Measurements from ENCODE around the gene MUC6. TPM values are rescaled to one million over a fixed set of nuclear protein-coding genes. Genes with fewer than 3 reads are reported as not detected.

Gene MUC6
- total RNA-seq, 4 donors from 2014 or later = 0.43 to 3.5 TPM; not detected in 2

DNA sequence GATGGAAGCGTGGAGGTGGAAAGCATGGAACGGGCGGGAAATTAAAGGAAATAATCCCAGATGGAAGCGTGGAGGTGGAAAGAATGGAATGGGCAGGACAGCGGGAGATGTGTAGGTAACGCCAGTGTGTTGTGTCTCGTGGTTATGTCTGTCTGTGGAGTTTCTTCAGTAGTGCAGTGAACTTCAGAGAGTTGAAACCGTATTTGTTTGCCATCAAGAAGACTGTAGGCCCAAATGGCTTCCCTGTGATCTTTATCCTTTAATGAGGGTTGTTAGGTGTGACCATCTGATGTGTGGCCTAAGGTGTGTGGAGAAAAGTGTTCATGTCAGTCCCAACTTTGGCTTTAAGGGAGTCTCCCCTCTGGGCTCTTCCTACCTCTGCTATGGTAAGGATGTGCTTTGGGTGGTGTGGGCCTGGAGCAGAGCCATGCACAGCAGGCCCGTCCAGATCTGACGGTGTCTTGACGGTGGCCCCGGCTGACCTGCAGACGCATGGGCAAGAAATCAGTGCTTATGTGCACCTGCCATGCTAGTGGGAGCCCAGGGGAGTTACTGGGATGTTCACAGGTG, 71.2 kb downstream of the MUC6 start:
- no peak overlapping the region for H3K27ac ChIP-seq
- H3K4me1 ChIP-seq = no peaks in the 10 kb centered on the region
- no peaks in the 10 kb centered on the region for H3K36me3 ChIP-seq
- intact Hi-C loops (cut with DNase I; ENCODE audit: low total_unique reads) = no loop called here
- no peaks in the 10 kb centered on the region for H3K27me3 ChIP-seq
- TF ChIP-seq, protein P1, sequence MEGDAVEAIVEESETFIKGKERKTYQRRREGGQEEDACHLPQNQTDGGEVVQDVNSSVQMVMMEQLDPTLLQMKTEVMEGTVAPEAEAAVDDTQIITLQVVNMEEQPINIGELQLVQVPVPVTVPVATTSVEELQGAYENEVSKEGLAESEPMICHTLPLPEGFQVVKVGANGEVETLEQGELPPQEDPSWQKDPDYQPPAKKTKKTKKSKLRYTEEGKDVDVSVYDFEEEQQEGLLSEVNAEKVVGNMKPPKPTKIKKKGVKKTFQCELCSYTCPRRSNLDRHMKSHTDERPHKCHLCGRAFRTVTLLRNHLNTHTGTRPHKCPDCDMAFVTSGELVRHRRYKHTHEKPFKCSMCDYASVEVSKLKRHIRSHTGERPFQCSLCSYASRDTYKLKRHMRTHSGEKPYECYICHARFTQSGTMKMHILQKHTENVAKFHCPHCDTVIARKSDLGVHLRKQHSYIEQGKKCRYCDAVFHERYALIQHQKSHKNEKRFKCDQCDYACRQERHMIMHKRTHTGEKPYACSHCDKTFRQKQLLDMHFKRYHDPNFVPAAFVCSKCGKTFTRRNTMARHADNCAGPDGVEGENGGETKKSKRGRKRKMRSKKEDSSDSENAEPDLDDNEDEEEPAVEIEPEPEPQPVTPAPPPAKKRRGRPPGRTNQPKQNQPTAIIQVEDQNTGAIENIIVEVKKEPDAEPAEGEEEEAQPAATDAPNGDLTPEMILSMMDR (IDR thresholded peaks at IDR 0.05) = no peak
- H3K4me3 ChIP-seq = no peak overlapping the region
- no peaks in the 10 kb centered on the region for H3K9me3 ChIP-seq
- no peak for DNase-seq

DNA sequence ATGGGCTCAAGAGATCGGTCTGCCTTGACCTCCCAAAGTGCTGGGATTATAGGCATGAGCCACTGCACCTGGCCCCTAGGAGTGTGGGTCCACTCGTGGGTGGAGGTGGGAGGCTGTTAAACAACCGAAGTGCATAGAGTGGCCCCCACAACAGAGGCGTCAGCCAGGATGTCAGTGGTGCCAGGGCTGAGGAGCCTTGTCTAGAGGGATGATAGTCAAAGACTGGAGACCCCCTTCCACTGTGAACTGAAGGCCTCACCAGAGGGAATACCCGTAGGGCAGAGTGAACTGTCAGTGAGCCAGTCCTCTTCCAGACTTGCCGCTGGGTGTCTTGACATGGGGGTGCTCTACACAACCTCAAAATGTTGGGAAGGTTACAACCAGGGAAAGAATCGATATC, 72.7 kb downstream of the MUC6 start:
- Histone ChIP-seq H3K27me3 (no peaks in the 10 kb centered on the region), H3K4me1 (no peaks in the 10 kb centered on the region), H3K36me3 (no peaks in the 10 kb centered on the region), H3K4me3 (no peak overlapping the region), H3K9me3 (no peaks in the 10 kb centered on the region), H3K27ac (no peak overlapping the region)
- no peak for DNase-seq
- TF ChIP-seq, protein P1 (IDR thresholded peaks at IDR 0.05) = no peak
- no peak for TF ChIP-seq POLR2A (IDR thresholded peaks at IDR 0.05)
- intact Hi-C loops (cut with DNase I; ENCODE audit: low total_unique reads) = no loop called here

Other genes starting within 250 kb of the MUC6 start
- under 1 TPM in 1 of 4 donors, not detected in 3; 0.41 TPM for gene CEND1, start 246.6 kb downstream of the MUC6 start, total RNA-seq
- 10 to 100 TPM in 1 of 4 donors, 1 to 10 TPM in 2, under 1 TPM in 1; 0.29 to 20.8 (median 5.4) TPM for gene SLC25A22, start 238.4 kb downstream of the MUC6 start, total RNA-seq
- gene PIDD1, start 231.5 kb downstream of the MUC6 start, total RNA-seq = 10 to 100 TPM in 2 of 4 donors, 1 to 10 TPM in 2; 1.3 to 20.2 (median 10.1) TPM
- 1,000 to 10,000 TPM in 1 of 4 donors, 100 to 1,000 TPM in 3; 100 to 1,968 (median 496) TPM for gene RPLP2, start 226.8 kb downstream of the MUC6 start, total RNA-seq
- 10 to 100 TPM; 16.9 to 96.2 (median 37.1) TPM for gene PNPLA2, start 217.8 kb downstream of the MUC6 start, total RNA-seq
- 10 to 100 TPM in 1 of 4 donors, 1 to 10 TPM in 2, under 1 TPM in 1; 0.77 to 15.5 (median 2.5) TPM for gene CRACR2B, start 208.8 kb downstream of the MUC6 start, total RNA-seq
- 100 to 1,000 TPM in 3 of 4 donors, 10 to 100 TPM in 1; 76.8 to 382 (median 259) TPM for gene CD151, start 203.8 kb downstream of the MUC6 start, total RNA-seq
- gene POLR2L, start 194.2 kb downstream of the MUC6 start, total RNA-seq = 10 to 100 TPM; 10.5 to 81.5 (median 42.8) TPM
- gene TSPAN4, start 193.9 kb downstream of the MUC6 start, total RNA-seq = 100 to 1,000 TPM in 2 of 4 donors, 10 to 100 TPM in 2; 68.4 to 119 (median 105) TPM
- 10 to 100 TPM; 20.3 to 57.9 (median 48.4) TPM for gene CHID1, start 125.9 kb downstream of the MUC6 start, total RNA-seq
- gene AP2A2, start 110.8 kb downstream of the MUC6 start, total RNA-seq = 100 to 1,000 TPM in 1 of 4 donors, 10 to 100 TPM in 3; 25.6 to 120 (median 40.4) TPM
- 1 to 10 TPM in 1 of 4 donors, under 1 TPM in 2, not detected in 1; 0.06 to 1.8 (median 0.26) TPM for gene MUC2, start 38.2 kb upstream of the MUC6 start, total RNA-seq
- gene MUC5AC, start 121.2 kb upstream of the MUC6 start, total RNA-seq = under 1 TPM in 1 of 4 donors, not detected in 3; under 0.01 TPM
- gene MUC5B, start 186.3 kb upstream of the MUC6 start, total RNA-seq = 1 to 10 TPM in 2 of 4 donors, under 1 TPM in 2; under 0.01 to 3.8 (median 0.71) TPM

Measured in uterus (tissue), 4 donors.